ENCODE data around the gene RNU4-1. TPM values are rescaled to one million over a fixed set of nuclear protein-coding genes. Genes with fewer than 3 reads are reported as not detected.

RNU4-1 gene
- total RNA-seq, 2 donors from 2014 or later: under 0.01 TPM

- no peaks in the 10 kb centered on the region for H3K9me3 ChIP-seq
- no peak overlapping the region for H3K4me3 ChIP-seq
- ATAC-seq: no peak
- TF ChIP-seq CTCF (IDR thresholded peaks at IDR 0.05) (no peak), POLR2A (IDR thresholded peaks at IDR 0.05) (no peak)
- 2 to 18% methylated on average over 5 of the region's 5 CpGs for WGBS, 2 donors
- intact Hi-C loops (cut with DNase I): no loop called here
- peak overlapping the region; percentile 59 to 88 (median 78) for H3K27ac ChIP-seq
- H3K36me3 ChIP-seq (replicated peaks in 1 of 2; ENCODE audit: insufficient read depth in 1 of 2, low read depth in 2 of 2): no peaks in the 10 kb centered on the region
- H3K4me1 ChIP-seq: peaks cover 48% of the 10 kb centered on the region
- DNase-seq: no peak
- no peaks in the 10 kb centered on the region for H3K27me3 ChIP-seq
Observed at GRCh38 chr12:120263748-120264085, 29.3 kb downstream of the RNU4-1 start.

DNA sequence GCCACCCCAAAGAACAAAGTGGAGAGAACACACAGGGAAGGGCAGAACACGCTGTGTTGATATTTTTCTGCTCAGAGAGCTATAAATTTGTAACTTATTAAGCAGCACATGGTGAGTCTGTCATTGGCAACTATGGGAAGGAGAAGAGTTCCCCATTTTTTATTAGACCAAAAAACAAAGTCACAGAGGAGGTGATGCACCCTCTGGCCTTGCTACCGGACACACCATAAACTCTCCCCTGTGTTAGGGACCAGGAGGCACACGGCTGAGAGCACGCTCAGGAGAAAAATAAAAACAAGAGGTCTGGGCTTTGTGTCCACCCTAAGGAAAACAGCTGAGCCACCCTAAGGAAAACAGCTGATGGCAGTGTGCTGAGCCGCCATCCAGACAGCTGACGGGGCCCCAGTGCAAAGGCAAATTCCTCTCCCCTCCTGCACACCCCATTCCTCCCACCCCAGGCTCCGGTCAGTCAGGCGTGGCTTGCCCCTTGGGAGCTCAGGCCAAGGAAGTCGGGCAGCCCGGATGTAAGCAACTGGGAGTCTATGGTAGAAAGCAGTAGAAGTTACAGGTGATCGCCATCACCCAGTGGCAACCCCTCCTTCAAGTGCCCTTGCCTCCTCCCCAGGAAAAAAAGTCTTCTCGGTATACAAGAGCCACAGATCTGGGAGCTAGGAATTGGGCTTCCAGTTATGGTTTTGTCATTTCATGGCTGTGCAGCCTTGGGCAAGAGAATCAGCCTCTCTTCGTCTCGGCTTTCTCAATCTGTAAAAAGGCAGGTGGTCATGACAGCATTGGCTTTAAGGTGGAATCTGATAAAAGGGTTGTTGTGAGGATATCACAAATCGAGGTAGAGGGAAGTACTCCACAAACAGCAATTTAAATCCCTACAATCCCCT is 29.9 kb downstream of the RNU4-1 start:
- no peak for TF ChIP-seq CTCF (IDR thresholded peaks at IDR 0.05)
- TF ChIP-seq POLR2A (IDR thresholded peaks at IDR 0.05): no peak
- 36 to 37% methylated on average over 11 to 15 of the region's 15 CpGs for WGBS, 2 donors
- H3K27ac ChIP-seq: peak overlapping the region; percentile 59 to 88 (median 78)
- no peak for ATAC-seq
- H3K4me3 ChIP-seq: no peak overlapping the region
- intact Hi-C loops (cut with DNase I): no loop called here
- H3K36me3 ChIP-seq (replicated peaks in 1 of 2; ENCODE audit: insufficient read depth in 1 of 2, low read depth in 2 of 2): no peaks in the 10 kb centered on the region
- peak in 1 of 4 donors; percentile 16 for DNase-seq
- H3K9me3 ChIP-seq: no peaks in the 10 kb centered on the region
- H3K27me3 ChIP-seq: no peaks in the 10 kb centered on the region
- H3K4me1 ChIP-seq: peaks cover 54% of the 10 kb centered on the region

DNA sequence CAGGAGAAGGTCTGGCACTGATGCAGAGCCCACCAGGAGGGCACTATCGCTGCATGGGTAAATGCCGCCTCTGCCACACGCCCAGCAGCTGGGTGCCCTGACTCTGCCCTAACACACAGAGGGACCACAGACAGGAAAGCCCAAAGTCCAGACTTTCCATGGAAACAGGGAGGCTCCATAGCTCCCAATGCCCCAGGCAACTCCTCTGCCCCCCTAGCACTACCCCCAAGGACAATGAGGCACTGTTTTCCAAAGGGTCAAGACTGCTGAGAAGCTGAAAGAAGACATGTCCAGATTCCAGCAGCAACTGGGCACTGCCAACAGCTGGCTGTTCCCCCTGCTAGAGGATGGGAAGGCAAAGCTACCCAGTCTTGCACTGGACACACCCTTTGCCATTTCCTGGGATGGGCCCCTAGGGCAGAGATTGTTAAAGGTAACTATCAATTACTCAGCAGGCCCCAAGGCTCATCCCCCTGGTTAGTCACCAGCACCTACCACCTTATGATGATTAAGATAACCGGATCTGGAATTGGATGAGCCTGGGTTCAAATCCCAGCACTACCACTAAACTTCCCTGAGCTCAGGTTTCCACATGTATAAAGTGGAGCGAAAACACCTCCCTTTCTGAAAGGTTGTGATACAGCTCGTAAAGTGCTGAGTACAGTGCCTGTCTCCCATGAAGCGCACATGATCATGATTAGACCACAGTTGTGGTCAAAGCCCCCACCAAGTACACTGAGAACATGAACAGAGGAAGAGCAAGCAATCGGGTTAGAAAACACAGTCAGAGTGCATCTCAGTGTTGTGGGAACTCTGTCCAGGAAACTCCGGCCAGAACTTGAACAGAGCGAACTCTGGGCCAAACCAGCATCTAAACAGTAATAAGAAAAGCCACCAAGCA is 30.8 kb downstream of the RNU4-1 start:
- no peak for ATAC-seq
- 67 to 69% methylated on average over 7 to 10 of the region's 10 CpGs for WGBS, 2 donors
- H3K9me3 ChIP-seq: no peaks in the 10 kb centered on the region
- no peak overlapping the region for H3K4me3 ChIP-seq
- peak in 1 of 4 donors; percentile 24 for DNase-seq
- H3K4me1 ChIP-seq: peaks cover 63% of the 10 kb centered on the region
- peak overlapping the region in 3 of 4 donors; percentile 71 to 88 (median 84) for H3K27ac ChIP-seq
- intact Hi-C loops (cut with DNase I): no loop called here
- no peaks in the 10 kb centered on the region for H3K27me3 ChIP-seq
- no peaks in the 10 kb centered on the region for H3K36me3 ChIP-seq (replicated peaks in 1 of 2; ENCODE audit: insufficient read depth in 1 of 2, low read depth in 2 of 2)
- TF ChIP-seq POLR2A (IDR thresholded peaks at IDR 0.05) (no peak), CTCF (IDR thresholded peaks at IDR 0.05) (no peak)

DNA sequence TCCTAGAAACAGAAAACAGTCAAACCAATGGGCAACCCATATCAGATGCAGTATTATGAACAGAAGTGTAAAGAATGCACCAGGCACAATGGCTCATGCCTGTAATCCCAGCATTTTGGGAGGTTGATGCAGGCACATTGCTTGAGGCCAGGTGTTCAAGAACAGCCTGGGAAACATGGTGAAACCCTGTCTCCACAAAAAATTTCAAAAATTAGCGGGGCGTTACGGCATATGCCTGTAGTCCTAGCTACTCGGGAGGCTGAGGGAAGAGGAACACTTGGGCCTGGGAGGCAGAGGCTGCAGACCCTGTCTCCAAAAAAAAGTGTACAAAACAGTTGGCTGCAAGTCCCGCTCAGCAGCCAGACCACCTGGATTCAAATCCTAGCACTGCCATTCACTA is 32.4 kb downstream of the RNU4-1 start:
- Histone ChIP-seq H3K4me3 (no peak overlapping the region), H3K4me1 (peaks cover 77% of the 10 kb centered on the region), H3K9me3 (no peaks in the 10 kb centered on the region), H3K27ac (no peak overlapping the region), H3K27me3 (no peaks in the 10 kb centered on the region), H3K36me3 (replicated peaks in 1 of 2; ENCODE audit: insufficient read depth in 1 of 2, low read depth in 2 of 2) (no peaks in the 10 kb centered on the region)
- no peak for TF ChIP-seq CTCF (IDR thresholded peaks at IDR 0.05)
- no peak for TF ChIP-seq POLR2A (IDR thresholded peaks at IDR 0.05)
- WGBS, 2 donors: 82 to 94% methylated on average over 5 of the region's 5 CpGs
- intact Hi-C loops (cut with DNase I): no loop called here
- ATAC-seq (no peak), DNase-seq (no peak)

Data from body of pancreas (tissue), 4 donors.